Keratinocyte (primary cell): ENCODE measurements around the gene ZDHHC7. TPM values are rescaled to one million over a fixed set of nuclear protein-coding genes. Genes with fewer than 3 reads are reported as not detected.

Experiments
- DNase-seq: peaks from one replicate; pipeline ENCODE4 v3.0.0-alpha.2; 2011; ENCODE audit warnings: low read depth, missing footprints, low spot score
- FAIRE-seq: peaks from 2 replicates; lab custom pipeline; 2011; peaks lifted over from hg19 to GRCh38; lab: Jason Lieb, UNC
- H2AFZ ChIP-seq: 2 replicates; pipeline ENCODE4 v1.6.0; 2012; ENCODE audit warnings: low read length, control low read depth, inconsistent platforms; ENCODE audit not compliant: control insufficient read depth
- H3K27ac ChIP-seq: 2 replicates; pipeline ENCODE4 v1.5.1; 2011; ENCODE audit warnings: low read length; ENCODE audit not compliant: control insufficient read depth, insufficient read depth
- H3K27me3 ChIP-seq: 3 replicates; pipeline ENCODE4 v1.6.0; 2011; ENCODE audit warnings: low read length; ENCODE audit not compliant: control insufficient read depth, insufficient read depth; ENCODE audit errors: extremely low read depth
- H3K36me3 ChIP-seq, 2 experiments: 2 replicates in 1 of 2; 3 replicates in 1 of 2; pipeline ENCODE4 v1.5.1; 2011; ENCODE audit warnings: low read length in 2 of 2, mild to moderate bottlenecking in 1 of 2; ENCODE audit not compliant: control insufficient read depth in 2 of 2, insufficient read depth in 2 of 2; ENCODE audit errors: extremely low read depth in 1 of 2
- H3K4me1 ChIP-seq: 3 replicates; pipeline ENCODE4 v1.5.1; 2011; ENCODE audit warnings: low read length; ENCODE audit not compliant: control insufficient read depth, insufficient read depth; ENCODE audit errors: extremely low read depth
- H3K4me2 ChIP-seq: 3 replicates; pipeline ENCODE4 v1.6.0; 2011; ENCODE audit warnings: low read depth, low read length; ENCODE audit not compliant: control insufficient read depth, insufficient read depth; ENCODE audit errors: extremely low read depth
- H3K4me3 ChIP-seq, 3 experiments: fragments of 200-600 bp in 1 of 3; sonication (generic) in 1 of 3; 2 replicates in 2 of 3; 3 replicates in 1 of 3; pipeline ENCODE4 v1.5.1; 2011 to 2016; ENCODE audit warnings: low read length in 3 of 3, mild to moderate bottlenecking in 3 of 3, control low read depth in 2 of 3, inconsistent platforms in 1 of 3, low read depth in 1 of 3, mixed read lengths in 1 of 3, mixed run types in 1 of 3, moderate library complexity in 1 of 3; ENCODE audit not compliant: control insufficient read depth in 2 of 3, insufficient read depth in 2 of 3; ENCODE audit errors: extremely low read depth in 1 of 3
- H3K79me2 ChIP-seq: 2 replicates; pipeline ENCODE4 v1.6.0; 2012; ENCODE audit warnings: low read length; ENCODE audit not compliant: control insufficient read depth, insufficient read depth
- H3K9ac ChIP-seq: 3 replicates; pipeline ENCODE4 v1.6.0; 2011; ENCODE audit warnings: low read length; ENCODE audit not compliant: control insufficient read depth, insufficient read depth; ENCODE audit errors: extremely low read depth
- H3K9me1 ChIP-seq: 3 replicates; pipeline ENCODE4 v1.6.0; 2011; ENCODE audit warnings: low read length; ENCODE audit not compliant: control insufficient read depth, insufficient read depth; ENCODE audit errors: extremely low read depth
- H3K9me3 ChIP-seq: 2 replicates; pipeline ENCODE4 v1.5.1; 2012; ENCODE audit warnings: low read depth, low read length; ENCODE audit not compliant: control insufficient read depth
- H4K20me1 ChIP-seq: 3 replicates; pipeline ENCODE4 v1.6.0; 2011; ENCODE audit warnings: low read length; ENCODE audit not compliant: control insufficient read depth, insufficient read depth; ENCODE audit errors: extremely low read depth
- CTCF ChIP-seq, 3 experiments: IDR thresholded peaks in 1 of 3; conservative IDR thresholded peaks in 1 of 3; optimal IDR thresholded peaks in 1 of 3; 2 replicates in 2 of 3; 3 replicates in 1 of 3; pipeline versions ENCODE3 to v1.5.1; 2011; ENCODE audit warnings: low read length in 3 of 3, mild to moderate bottlenecking in 3 of 3, moderate library complexity in 2 of 3, control low read depth in 1 of 3, inconsistent platforms in 1 of 3; ENCODE audit not compliant: insufficient read depth in 2 of 3; ENCODE audit errors: extremely low read depth in 1 of 3
- EZH2 ChIP-seq: IDR thresholded peaks from one replicate; pipeline ENCODE4 v1.6.1; 2012; ENCODE audit warnings: inconsistent platforms, mild to moderate bottlenecking, low read length, moderate library complexity
- dilution Hi-C: fragments of 300-500 bp; cut with MboI; formaldehyde crosslinking; loops from one replicate; pipeline ENCODE4 v1.7.0; 2020; ENCODE audit warnings: low sequenced_read_pairs; ENCODE audit not compliant: extremely low pct_ligation_motif_present
- polyA plus RNA-seq, 5 experiments: library from polyadenylated mRNA; depleted of rRNA in 3 of 5; stranded (reverse) in 3 of 5; stranded (forward) in 1 of 5; unstranded in 1 of 5; fragments of >200 nt; gene quantifications; 1 replicate in 1 of 5; 2 replicates in 3 of 5; 3 replicates in 1 of 5; pipeline versions ENCODE4 v1.2.1 to v1.2.3, GENCODE V29; 2011 to 2012; ENCODE audit warnings: missing spikeins in 2 of 5, low read depth in 1 of 5, low replicate concordance in 1 of 5

The ZDHHC7 gene
- polyA plus RNA-seq, 1 donor (not counting 4 experiments of a cell fraction or from before 2014, with no cell fraction given): 37.8 TPM

- no peak overlapping the region for H3K4me3 ChIP-seq
- TF ChIP-seq EZH2: no peak
- TF ChIP-seq CTCF (optimal IDR thresholded peaks at IDR 0.05 in 1 of 3, IDR thresholded peaks at IDR 0.05 in 1 of 3, conservative IDR thresholded peaks at IDR 0.05 in 1 of 3; ENCODE audit: extremely low read depth in 1 of 3, insufficient read depth in 2 of 3, low read length in 3 of 3): no peak
- peaks cover 4% of the 10 kb centered on the region for H4K20me1 ChIP-seq
- H3K4me1 ChIP-seq: peaks cover 30% of the 10 kb centered on the region
- H3K4me2 ChIP-seq: no peak overlapping the region
- DNase-seq: no peak
- no peak for FAIRE-seq
- H3K79me2 ChIP-seq: no peaks in the 10 kb centered on the region
- no peaks in the 10 kb centered on the region for H3K9me1 ChIP-seq
- H3K27me3 ChIP-seq: no peaks in the 10 kb centered on the region
- peaks cover 0 to 3% of the 10 kb centered on the region in 2 experiments for H3K36me3 ChIP-seq
- no peak overlapping the region for H2AFZ ChIP-seq
- dilution Hi-C loops: no loop called here
- H3K9ac ChIP-seq: no peak overlapping the region
- H3K27ac ChIP-seq: no peak overlapping the region
- H3K9me3 ChIP-seq: no peaks in the 10 kb centered on the region
Measured at GRCh38 chr16:85031451-85031850, 20.1 kb upstream of the ZDHHC7 start.

GRCh38 chr16:85029981-85030401 lies 18.7 kb upstream of the ZDHHC7 start:
- no peak for DNase-seq
- dilution Hi-C loops: no loop called here

DNA sequence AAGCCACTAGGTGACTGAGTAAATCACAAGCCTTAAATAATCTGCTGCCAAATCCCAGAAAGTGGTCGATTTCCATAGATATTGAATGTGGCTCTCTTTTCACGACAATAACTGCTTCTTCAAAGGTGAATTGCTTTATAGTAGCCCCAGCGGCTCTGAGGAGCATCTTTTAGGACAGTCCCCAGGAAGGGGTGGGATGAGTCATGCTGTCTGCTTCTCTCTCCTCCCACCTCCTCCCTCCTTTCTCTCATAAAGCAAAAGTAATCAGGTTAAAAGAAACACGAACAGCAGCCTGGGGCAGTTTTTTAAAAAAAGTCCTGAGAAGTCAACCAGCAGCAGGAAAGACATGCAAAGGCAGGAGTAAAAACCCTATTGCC lies 18.1 kb upstream of the ZDHHC7 start:
- Histone ChIP-seq H3K9me1 (no peaks in the 10 kb centered on the region), H3K4me1 (peaks cover 35% of the 10 kb centered on the region), H3K79me2 (no peaks in the 10 kb centered on the region), H3K27me3 (no peaks in the 10 kb centered on the region), H3K4me3 (peak overlapping the region in 2 of 3 experiments; percentile 68 to 90), H3K4me2 (peak overlapping the region; percentile 93), H2AFZ (no peak overlapping the region), H3K9me3 (no peaks in the 10 kb centered on the region), H3K36me3 (peaks cover 0 to 3% of the 10 kb centered on the region in 2 experiments), H3K27ac (peak overlapping the region; percentile 76), H3K9ac (peak overlapping the region; percentile 65), H4K20me1 (peaks cover 4% of the 10 kb centered on the region)
- FAIRE-seq (peak; percentile 65), DNase-seq (no peak)
- dilution Hi-C loops: no loop called here
- TF ChIP-seq CTCF (optimal IDR thresholded peaks at IDR 0.05 in 1 of 3, IDR thresholded peaks at IDR 0.05 in 1 of 3, conservative IDR thresholded peaks at IDR 0.05 in 1 of 3; ENCODE audit: extremely low read depth in 1 of 3, insufficient read depth in 2 of 3, low read length in 3 of 3) (no peak), EZH2 (no peak)

More at GRCh38 chr16:85029981-85030401, 18.7 kb upstream of the ZDHHC7 start:
- peak overlapping the region; percentile 93 for H3K4me2 ChIP-seq
- peaks cover 4% of the 10 kb centered on the region for H4K20me1 ChIP-seq
- peak overlapping the region in 2 of 3 experiments; percentile 58 to 68 for H3K4me3 ChIP-seq
- no peaks in the 10 kb centered on the region for H3K9me3 ChIP-seq
- H3K27me3 ChIP-seq: no peaks in the 10 kb centered on the region
- H3K36me3 ChIP-seq: peaks cover 0 to 3% of the 10 kb centered on the region in 2 experiments
- no peaks in the 10 kb centered on the region for H3K9me1 ChIP-seq
- no peak for FAIRE-seq
- H2AFZ ChIP-seq: peak overlapping the region; percentile 23
- H3K79me2 ChIP-seq: no peaks in the 10 kb centered on the region
- H3K9ac ChIP-seq: peak overlapping the region; percentile 65
- TF ChIP-seq EZH2: no peak
- H3K27ac ChIP-seq: peak overlapping the region; percentile 34
- H3K4me1 ChIP-seq: peaks cover 35% of the 10 kb centered on the region
